HL-60 (cell line): ENCODE data around the gene MAPK9.

ENCODE experiments used
- CTCF ChIP-seq: IDR thresholded peaks from one replicate; pipeline ENCODE4 v1.5.1; 2011; ENCODE audit warnings: low read length, control low read depth, inconsistent platforms; ENCODE audit not compliant: insufficient read depth
- GABPA ChIP-seq: IDR thresholded peaks from 2 replicates; pipeline ENCODE4 v1.6.1; 2012; ENCODE audit warnings: low read depth
- REST ChIP-seq: IDR thresholded peaks from 2 replicates; pipeline ENCODE4 v1.6.1; 2012; ENCODE audit warnings: low read depth; ENCODE audit not compliant: insufficient replicate concordance

- TF ChIP-seq REST = no peak
- TF ChIP-seq GABPA = no peak
- TF ChIP-seq CTCF = no peak
These were observed 56.8 kb downstream of the MAPK9 start for GRCh38 chr5:180235077-180235476.
